Measurements from ENCODE around the gene TBX1. TPM values are rescaled to one million over a fixed set of nuclear protein-coding genes. Genes with fewer than 3 reads are reported as not detected.

Gene TBX1
- total and polyA plus RNA-seq, 2 of the 13 experiments (the other 11 are each of a cell fraction or from before 2014, with no cell fraction given) = not detected

DNA sequence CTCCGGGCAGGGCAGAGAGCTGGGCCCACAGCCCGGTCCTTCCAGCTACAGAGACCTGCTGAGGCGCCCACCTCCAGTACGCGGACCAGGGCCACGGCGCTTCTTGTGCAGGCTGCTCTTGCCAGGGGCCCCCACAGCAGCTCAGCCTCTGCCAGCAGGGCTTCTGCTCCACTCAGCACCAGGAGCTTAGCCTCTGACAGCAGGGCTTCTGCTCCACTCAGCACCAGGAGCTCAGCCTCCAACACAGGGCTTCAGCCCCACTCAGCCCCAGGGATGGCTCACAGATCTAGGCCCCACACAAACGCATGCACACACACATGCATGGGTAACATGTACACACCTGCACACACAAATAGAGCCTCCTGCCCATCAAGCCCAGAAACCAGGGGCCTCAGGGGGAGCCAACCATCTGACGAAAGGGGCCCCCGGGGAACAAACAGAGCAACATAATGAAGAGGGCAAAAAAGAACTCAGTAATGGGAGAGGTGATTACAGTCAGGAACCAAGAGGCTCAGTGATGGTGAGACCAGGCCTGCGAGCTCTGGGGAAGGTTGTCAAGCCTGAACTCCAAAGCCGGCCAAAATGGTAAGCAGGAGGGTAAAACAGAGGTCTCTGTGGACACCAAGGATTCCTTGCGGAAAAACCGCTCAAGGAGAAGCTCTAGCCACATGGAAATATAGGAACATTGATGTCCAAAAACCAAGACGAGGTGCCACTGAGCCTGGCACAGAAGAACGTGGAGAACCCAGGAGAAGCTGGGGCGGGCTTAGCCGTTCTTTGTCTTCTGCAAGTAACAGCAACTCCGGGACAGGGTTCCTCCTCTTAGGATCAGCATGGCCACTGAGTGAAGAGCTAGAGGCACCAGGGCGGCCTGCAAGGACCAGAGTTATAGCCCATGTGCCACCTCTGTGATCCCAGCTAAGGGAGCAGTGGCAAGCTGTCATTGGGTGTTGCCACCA, 47.6 kb downstream of the TBX1 start:
- Histone ChIP-seq H3K4me2 (ENCODE audit: low read depth, low read length) (no peak overlapping the region), H3K9me3 (ENCODE audit: low read length) (no peaks in the 10 kb centered on the region), H3K27me3 (ENCODE audit: control insufficient read depth in 1 of 2, insufficient read depth in 2 of 2, low read length in 2 of 2) (no peaks in the 10 kb centered on the region), H3K9ac (ENCODE audit: insufficient read depth, low read depth, low read length) (no peak overlapping the region), H2AFZ (ENCODE audit: low read length) (no peak overlapping the region), H3K36me3 (replicated peaks in 1 of 2; ENCODE audit: control insufficient read depth in 1 of 2, insufficient read depth in 2 of 2, low read length in 2 of 2) (no peaks in the 10 kb centered on the region), H4K20me1 (ENCODE audit: insufficient read depth, low read length) (no peaks in the 10 kb centered on the region), H3K27ac (ENCODE audit: extremely low read length, insufficient read depth, low read length) (no peak overlapping the region), H3K4me3 (replicated peaks in 1 of 3; ENCODE audit: insufficient read depth in 1 of 3, low read depth in 2 of 3, low read length in 3 of 3) (no peak overlapping the region), H3K4me1 (ENCODE audit: insufficient read depth, low read length) (no peaks in the 10 kb centered on the region), H3K79me2 (ENCODE audit: insufficient read depth, low read length) (no peaks in the 10 kb centered on the region)
- intact Hi-C loops (cut with micrococcal nuclease; ENCODE audit: unreplicated experiment) (no loop called here), in situ Hi-C loops (cut with HindIII; ENCODE audit: extremely low pct_ligation_motif_present, low pct_unique_long_range_greater_than_20kb) (no loop called here)
- DNase-seq (ENCODE audit: low spot score) = no peak
- no TSS peak for BruUV-seq (replicated peaks)
- ChIA-PET CTCF (ENCODE audit: low intra/inter-chr PET ratio, low total read pairs) (no interaction called here), POLR2A (no interaction called here)
- no peak for ATAC-seq
- FAIRE-seq = no peak
- WGBS (ENCODE audit: low lambda C conversion rate) = 92% methylated on average over 15 of the region's 20 CpGs
- TF ChIP-seq, protein P1, sequence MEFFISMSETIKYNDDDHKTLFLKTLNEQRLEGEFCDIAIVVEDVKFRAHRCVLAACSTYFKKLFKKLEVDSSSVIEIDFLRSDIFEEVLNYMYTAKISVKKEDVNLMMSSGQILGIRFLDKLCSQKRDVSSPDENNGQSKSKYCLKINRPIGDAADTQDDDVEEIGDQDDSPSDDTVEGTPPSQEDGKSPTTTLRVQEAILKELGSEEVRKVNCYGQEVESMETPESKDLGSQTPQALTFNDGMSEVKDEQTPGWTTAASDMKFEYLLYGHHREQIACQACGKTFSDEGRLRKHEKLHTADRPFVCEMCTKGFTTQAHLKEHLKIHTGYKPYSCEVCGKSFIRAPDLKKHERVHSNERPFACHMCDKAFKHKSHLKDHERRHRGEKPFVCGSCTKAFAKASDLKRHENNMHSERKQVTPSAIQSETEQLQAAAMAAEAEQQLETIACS (CRISPR knock-in tag; IDR thresholded peaks at IDR 0.05) = no peak
- TF ChIP-seq YEATS2 (CRISPR knock-in tag; IDR thresholded peaks at IDR 0.05; ENCODE audit: borderline replicate concordance) (no peak), BCL6 (CRISPR knock-in tag; IDR thresholded peaks at IDR 0.05) (no peak), ZNF225 (CRISPR knock-in tag; IDR thresholded peaks at IDR 0.05) (no peak), ZFP37 (CRISPR knock-in tag; IDR thresholded peaks at IDR 0.05; ENCODE audit: borderline replicate concordance) (no peak), MXI1 (IDR thresholded peaks at IDR 0.05; ENCODE audit: borderline replicate concordance, low read depth, low read length) (no peak), SCMH1 (CRISPR knock-in tag; IDR thresholded peaks at IDR 0.05; ENCODE audit: borderline replicate concordance) (no peak), NR2F2 (IDR thresholded peaks at IDR 0.05; ENCODE audit: borderline replicate concordance, low read depth) (no peak), ZNF790 (CRISPR knock-in tag; IDR thresholded peaks at IDR 0.05; ENCODE audit: borderline replicate concordance) (no peak)
- TF ChIP-seq, protein P2, sequence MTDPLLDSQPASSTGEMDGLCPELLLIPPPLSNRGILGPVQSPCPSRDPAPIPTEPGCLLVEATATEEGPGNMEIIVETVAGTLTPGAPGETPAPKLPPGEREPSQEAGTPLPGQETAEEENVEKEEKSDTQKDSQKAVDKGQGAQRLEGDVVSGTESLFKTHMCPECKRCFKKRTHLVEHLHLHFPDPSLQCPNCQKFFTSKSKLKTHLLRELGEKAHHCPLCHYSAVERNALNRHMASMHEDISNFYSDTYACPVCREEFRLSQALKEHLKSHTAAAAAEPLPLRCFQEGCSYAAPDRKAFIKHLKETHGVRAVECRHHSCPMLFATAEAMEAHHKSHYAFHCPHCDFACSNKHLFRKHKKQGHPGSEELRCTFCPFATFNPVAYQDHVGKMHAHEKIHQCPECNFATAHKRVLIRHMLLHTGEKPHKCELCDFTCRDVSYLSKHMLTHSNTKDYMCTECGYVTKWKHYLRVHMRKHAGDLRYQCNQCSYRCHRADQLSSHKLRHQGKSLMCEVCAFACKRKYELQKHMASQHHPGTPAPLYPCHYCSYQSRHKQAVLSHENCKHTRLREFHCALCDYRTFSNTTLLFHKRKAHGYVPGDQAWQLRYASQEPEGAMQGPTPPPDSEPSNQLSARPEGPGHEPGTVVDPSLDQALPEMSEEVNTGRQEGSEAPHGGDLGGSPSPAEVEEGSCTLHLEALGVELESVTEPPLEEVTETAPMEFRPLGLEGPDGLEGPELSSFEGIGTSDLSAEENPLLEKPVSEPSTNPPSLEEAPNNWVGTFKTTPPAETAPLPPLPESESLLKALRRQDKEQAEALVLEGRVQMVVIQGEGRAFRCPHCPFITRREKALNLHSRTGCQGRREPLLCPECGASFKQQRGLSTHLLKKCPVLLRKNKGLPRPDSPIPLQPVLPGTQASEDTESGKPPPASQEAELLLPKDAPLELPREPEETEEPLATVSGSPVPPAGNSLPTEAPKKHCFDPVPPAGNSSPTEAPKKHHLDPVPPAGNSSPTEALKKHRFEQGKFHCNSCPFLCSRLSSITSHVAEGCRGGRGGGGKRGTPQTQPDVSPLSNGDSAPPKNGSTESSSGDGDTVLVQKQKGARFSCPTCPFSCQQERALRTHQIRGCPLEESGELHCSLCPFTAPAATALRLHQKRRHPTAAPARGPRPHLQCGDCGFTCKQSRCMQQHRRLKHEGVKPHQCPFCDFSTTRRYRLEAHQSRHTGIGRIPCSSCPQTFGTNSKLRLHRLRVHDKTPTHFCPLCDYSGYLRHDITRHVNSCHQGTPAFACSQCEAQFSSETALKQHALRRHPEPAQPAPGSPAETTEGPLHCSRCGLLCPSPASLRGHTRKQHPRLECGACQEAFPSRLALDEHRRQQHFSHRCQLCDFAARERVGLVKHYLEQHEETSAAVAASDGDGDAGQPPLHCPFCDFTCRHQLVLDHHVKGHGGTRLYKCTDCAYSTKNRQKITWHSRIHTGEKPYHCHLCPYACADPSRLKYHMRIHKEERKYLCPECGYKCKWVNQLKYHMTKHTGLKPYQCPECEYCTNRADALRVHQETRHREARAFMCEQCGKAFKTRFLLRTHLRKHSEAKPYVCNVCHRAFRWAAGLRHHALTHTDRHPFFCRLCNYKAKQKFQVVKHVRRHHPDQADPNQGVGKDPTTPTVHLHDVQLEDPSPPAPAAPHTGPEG (CRISPR knock-in tag; IDR thresholded peaks at IDR 0.05) = no peak
- TF ChIP-seq, protein P3, sequence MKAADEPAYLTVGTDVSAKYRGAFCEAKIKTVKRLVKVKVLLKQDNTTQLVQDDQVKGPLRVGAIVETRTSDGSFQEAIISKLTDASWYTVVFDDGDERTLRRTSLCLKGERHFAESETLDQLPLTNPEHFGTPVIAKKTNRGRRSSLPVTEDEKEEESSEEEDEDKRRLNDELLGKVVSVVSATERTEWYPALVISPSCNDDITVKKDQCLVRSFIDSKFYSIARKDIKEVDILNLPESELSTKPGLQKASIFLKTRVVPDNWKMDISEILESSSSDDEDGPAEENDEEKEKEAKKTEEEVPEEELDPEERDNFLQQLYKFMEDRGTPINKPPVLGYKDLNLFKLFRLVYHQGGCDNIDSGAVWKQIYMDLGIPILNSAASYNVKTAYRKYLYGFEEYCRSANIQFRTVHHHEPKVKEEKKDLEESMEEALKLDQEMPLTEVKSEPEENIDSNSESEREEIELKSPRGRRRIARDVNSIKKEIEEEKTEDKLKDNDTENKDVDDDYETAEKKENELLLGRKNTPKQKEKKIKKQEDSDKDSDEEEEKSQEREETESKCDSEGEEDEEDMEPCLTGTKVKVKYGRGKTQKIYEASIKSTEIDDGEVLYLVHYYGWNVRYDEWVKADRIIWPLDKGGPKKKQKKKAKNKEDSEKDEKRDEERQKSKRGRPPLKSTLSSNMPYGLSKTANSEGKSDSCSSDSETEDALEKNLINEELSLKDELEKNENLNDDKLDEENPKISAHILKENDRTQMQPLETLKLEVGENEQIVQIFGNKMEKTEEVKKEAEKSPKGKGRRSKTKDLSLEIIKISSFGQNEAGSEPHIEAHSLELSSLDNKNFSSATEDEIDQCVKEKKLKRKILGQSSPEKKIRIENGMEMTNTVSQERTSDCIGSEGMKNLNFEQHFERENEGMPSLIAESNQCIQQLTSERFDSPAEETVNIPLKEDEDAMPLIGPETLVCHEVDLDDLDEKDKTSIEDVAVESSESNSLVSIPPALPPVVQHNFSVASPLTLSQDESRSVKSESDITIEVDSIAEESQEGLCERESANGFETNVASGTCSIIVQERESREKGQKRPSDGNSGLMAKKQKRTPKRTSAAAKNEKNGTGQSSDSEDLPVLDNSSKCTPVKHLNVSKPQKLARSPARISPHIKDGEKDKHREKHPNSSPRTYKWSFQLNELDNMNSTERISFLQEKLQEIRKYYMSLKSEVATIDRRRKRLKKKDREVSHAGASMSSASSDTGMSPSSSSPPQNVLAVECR (CRISPR knock-in tag; IDR thresholded peaks at IDR 0.05; ENCODE audit: borderline replicate concordance) = no peak
